Skeletal muscle satellite cell (primary cell): ENCODE measurements around the gene ZBED6.

Source experiments
- H3K27me3 ChIP-seq: 2 replicates; pipeline ENCODE4 v1.7.0; 2013; ENCODE audit warnings: low read length; ENCODE audit not compliant: control insufficient read depth, insufficient read depth
- H3K36me3 ChIP-seq: 2 replicates; pipeline ENCODE4 v1.7.0; 2013; ENCODE audit warnings: mild to moderate bottlenecking, control low read depth, low read length; ENCODE audit not compliant: insufficient read depth
- H3K4me1 ChIP-seq: 2 replicates; pipeline ENCODE4 v1.7.0; 2013; ENCODE audit warnings: low read length; ENCODE audit not compliant: control insufficient read depth, insufficient read depth
- H3K4me2 ChIP-seq: 2 replicates; pipeline ENCODE4 v1.7.0; 2013; ENCODE audit warnings: mild to moderate bottlenecking, low read length
- H3K4me3 ChIP-seq: 2 replicates; pipeline ENCODE4 v1.7.0; 2013; ENCODE audit warnings: low read length
- H3K9ac ChIP-seq: 2 replicates; pipeline ENCODE4 v1.7.0; 2013; ENCODE audit warnings: mild to moderate bottlenecking, low read depth, low read length, moderate library complexity
- H3K9me3 ChIP-seq: replicated peaks from 2 replicates; pipeline ENCODE4 v1.7.0; 2013; ENCODE audit warnings: mild to moderate bottlenecking, control low read depth, low read length

ZBED6 gene

DNA sequence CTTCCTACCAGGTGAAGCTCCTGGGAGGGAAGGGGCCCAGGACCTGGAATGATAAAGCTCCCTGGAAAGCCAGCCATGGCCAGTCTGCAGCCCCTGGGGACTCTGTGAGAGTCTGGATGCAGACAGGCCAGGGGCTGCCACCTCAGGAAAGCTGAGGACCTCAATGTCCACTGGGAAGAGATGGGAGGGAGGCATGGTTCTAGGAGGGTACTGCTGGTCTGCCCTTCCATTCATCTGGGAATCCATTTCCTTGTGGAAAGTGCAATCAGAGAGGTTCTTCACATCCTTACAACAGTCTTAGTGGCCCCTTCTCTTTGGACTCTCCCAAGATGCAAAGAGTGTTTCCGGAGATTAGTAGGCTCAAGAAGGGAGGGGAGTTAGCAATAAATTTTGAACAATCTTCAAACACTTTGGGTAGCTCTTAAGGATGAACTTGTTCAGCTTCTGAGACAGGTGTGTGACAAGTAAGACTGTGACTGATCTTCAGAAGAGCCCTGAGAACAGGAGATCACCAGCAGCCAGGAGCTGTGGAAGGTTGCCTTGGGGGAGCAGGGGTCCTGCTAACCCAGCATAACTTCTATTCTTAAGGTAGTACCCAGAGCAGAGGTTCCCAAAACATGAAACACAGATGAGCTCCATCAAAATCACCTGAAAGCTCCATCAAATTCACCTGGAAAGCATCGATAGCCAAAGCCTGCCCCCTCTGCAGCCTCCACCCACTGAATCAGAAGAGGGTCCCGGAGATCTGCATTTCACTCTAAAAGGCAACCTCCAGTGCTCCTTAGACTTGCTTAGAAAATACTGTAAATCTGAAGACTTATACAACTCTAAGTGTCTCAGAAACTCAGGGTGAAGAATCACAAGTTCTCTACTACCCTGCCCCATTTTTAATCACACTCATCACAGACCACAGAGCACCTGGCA, 31.1 kb upstream of the ZBED6 start:
- H3K4me3 ChIP-seq = no peak overlapping the region
- no peaks in the 10 kb centered on the region for H3K9me3 ChIP-seq
- H3K9ac ChIP-seq = no peak overlapping the region
- H3K27me3 ChIP-seq = peaks cover 8% of the 10 kb centered on the region
- H3K4me1 ChIP-seq = no peaks in the 10 kb centered on the region
- H3K4me2 ChIP-seq = no peak overlapping the region
- H3K36me3 ChIP-seq = no peaks in the 10 kb centered on the region

DNA sequence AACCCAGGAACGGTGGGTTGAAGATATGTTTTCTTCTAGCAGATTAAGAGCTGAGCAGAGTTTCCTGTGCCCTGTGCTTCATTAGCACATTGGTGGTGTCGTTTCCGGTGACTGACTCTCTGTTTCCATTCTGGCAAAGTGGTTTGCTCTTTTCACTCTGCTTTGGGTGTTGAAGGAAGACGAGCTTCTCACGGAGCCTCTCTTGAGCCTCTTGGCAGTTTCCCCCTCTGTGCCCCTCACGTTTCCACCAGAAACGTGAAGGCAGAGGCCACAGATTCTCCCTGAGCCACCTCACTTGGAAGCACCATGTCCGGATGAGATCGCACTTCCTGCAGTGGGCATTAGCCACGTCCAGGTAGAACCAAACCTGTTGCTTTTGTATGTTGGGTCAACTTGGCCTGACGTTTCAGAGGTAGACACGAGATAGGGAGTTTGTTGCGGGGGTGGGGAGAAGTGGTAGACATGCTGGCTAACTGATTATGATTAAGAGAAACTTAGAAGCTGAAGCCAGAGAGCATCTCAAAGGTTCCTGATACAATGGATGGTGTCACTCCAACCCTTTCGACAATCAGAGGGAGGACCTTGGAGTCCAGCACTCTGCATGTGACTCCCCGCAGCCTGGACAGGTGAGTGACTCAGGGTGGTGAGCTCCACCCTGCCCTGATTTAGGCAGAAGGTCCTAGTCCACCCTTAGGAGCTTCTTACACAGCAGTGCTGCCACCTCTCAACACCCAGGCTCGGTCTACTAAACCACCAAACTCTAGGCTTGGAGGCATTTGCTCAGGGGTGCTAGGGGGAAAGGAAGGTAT, 30.2 kb upstream of the ZBED6 start, which contains the start of gene LAX1:
TSS of gene LAX1 (plus strand) at position 155 of the 809 bp plus-strand sequence. CDS start at position 538, 383 bp downstream.
- Histone ChIP-seq H3K9ac (no peak within 1 kb of the TSS), H3K27me3 (peaks cover 8% of the 10 kb centered on the region), H3K4me2 (no peak within 1 kb of the TSS), H3K36me3 (no peaks in the 10 kb centered on the region), H3K9me3 (no peaks in the 10 kb centered on the region), H3K4me3 (no peak within 1 kb of the TSS), H3K4me1 (no peaks in the 10 kb centered on the region)

DNA sequence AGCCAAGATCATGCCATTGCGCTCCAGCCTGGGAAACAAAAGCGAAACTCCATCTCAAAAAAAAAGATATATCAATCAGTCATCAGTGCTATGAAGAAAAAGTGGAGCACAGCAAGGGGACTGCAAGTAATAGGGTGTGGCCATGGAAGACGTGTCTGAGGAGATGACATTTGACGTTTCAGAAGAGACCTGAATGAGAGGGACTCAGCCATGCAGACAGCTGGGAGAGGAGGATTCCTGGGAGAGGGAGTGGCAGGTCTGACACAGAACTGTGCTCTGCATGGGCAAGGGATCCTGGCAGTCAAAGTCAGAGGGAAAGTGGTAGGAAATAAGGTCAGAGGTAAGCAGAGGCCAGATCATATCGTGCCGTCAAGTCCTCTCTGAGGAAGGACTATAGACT, 27.2 kb upstream of the ZBED6 start:
- Histone ChIP-seq H3K4me3 (no peak overlapping the region), H3K9me3 (no peaks in the 10 kb centered on the region), H3K4me2 (no peak overlapping the region), H3K9ac (no peak overlapping the region), H3K36me3 (no peaks in the 10 kb centered on the region), H3K27me3 (peaks cover 29% of the 10 kb centered on the region), H3K4me1 (no peaks in the 10 kb centered on the region)

DNA sequence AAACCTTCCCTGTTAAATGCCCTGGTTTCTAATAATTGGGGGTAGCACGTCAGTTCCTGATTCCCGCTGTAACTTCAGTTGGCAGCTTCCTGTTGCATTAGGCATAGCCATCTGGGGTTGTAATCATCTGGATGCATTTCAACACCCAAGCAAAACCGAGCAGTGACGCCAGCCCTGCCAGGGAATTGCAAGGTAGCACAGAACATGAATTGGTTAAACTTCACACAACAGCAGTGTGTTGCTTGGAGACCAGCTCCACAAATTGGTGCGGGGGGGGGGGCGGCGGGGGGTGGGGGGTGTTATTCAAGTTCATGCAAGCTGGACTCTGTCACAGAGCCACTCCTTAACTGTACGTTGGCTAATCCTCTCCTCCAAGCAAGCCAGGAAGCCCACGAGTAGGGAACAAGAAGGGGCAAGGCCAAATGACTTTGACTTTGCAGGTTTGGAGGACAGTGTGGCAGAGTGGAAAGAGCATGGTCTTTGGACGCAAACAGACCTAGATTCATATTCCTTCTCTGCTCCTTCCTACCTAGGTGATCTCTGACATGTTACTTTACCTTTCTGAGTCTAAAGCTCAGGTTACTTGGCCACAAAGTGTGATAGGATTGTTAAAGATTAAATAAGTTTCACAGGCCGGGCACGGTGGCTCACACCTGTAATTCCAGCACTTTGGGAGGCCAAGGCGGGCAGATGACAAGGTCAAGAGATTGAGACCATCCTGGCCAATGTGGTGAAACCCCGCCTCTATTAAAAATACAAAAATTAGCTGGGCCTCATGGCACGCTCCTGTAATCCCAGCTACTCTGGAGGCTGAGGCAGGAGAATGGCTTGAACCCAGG, 25.7 kb upstream of the ZBED6 start:
- Histone ChIP-seq H3K36me3 (no peaks in the 10 kb centered on the region), H3K4me3 (no peak overlapping the region), H3K27me3 (peaks cover 26% of the 10 kb centered on the region), H3K9me3 (no peaks in the 10 kb centered on the region), H3K9ac (no peak overlapping the region), H3K4me2 (peak overlapping the region; percentile 61), H3K4me1 (no peaks in the 10 kb centered on the region)

DNA sequence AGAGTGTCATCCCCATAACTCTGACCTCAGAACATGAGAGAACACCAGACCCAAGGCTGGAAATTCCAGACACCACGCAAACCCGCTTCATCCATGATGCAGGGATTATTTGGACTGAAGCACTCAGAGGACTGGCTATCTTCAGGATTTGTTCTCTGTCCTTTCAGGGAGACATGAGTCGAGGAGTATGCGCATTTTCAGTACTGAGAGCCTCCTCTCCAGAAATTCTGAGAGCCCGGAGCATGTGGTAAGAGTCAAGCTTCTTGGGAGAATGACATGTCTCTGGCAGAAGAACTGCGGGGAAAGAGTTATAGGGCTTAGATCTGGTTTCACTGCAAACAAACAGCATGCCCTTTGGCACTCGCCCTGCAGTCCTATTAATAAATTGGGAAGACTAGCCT, 23.5 kb upstream of the ZBED6 start:
- H3K4me2 ChIP-seq = no peak overlapping the region
- no peak overlapping the region for H3K4me3 ChIP-seq
- H3K4me1 ChIP-seq = no peaks in the 10 kb centered on the region
- no peak overlapping the region for H3K9ac ChIP-seq
- H3K36me3 ChIP-seq = no peaks in the 10 kb centered on the region
- H3K27me3 ChIP-seq = peaks cover 23% of the 10 kb centered on the region
- H3K9me3 ChIP-seq = no peaks in the 10 kb centered on the region

DNA sequence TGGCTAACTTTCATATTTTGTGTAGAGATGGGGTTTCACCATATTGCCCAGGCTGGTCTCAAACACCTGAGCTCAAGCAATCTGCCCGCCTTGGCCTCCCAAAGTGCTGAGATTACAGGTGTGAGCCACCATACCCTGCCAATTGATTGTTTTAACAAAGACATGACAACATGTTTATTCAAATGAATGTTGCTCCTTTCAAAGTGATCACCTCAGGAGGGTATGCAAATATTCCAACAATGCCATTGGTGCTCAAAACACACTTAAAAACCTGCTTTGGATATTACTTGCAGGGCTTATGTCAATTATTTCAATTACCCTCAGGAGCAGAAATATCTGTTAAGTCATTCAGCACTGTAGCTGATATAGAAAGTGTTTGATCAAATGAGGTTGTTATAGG, 22.6 kb upstream of the ZBED6 start:
- Histone ChIP-seq H3K9me3 (no peaks in the 10 kb centered on the region), H3K36me3 (no peaks in the 10 kb centered on the region)

DNA sequence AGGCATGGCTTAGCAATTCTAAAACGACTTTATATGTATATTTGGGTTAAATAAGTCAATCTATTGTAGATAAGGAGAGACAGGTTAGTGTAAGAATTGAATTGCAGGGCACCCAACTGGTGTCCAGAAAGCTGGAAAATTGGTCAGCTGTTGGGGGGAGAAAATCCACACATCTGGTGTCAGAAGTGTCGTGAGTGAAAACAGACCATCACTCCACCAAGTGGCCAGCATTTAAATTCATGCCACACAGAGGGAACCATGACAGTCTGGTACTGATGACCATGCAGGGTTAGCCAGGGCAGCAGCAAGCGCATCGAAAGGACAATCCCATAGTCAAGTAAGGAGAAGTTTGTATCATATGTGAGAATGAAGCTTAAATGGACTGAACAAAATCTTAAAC, 18.8 kb upstream of the ZBED6 start:
- H3K36me3 ChIP-seq = no peaks in the 10 kb centered on the region
- H3K4me3 ChIP-seq = no peak overlapping the region
- H3K27me3 ChIP-seq = peaks cover 11% of the 10 kb centered on the region
- H3K4me1 ChIP-seq = no peaks in the 10 kb centered on the region
- H3K9ac ChIP-seq = no peak overlapping the region
- H3K9me3 ChIP-seq = no peaks in the 10 kb centered on the region
- no peak overlapping the region for H3K4me2 ChIP-seq

More for the DNA sequence above, 22.6 kb upstream of the ZBED6 start:
- peaks cover 23% of the 10 kb centered on the region for H3K27me3 ChIP-seq
- H3K4me1 ChIP-seq = no peaks in the 10 kb centered on the region
- no peak overlapping the region for H3K4me3 ChIP-seq
- no peak overlapping the region for H3K9ac ChIP-seq
- H3K4me2 ChIP-seq = no peak overlapping the region

DNA sequence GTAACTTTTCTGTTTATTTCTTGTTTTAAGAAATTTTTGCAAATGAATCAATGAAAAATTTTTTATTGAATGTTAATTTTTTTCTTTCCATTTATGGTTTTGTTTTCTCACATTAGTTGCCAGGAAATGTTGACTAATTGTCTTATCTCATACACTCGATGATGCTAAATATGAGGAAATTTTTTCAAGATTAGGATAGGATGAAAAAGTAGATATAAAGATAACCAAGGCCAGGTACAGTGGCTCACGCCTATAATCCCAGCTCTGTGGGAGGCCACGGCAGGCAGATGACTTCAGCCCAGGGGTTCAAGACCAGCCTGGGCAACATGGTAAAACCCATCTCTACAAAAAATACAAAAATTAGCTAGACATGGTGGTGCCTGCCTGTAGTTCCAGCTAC, 17.8 kb upstream of the ZBED6 start:
- Histone ChIP-seq H3K4me1 (no peaks in the 10 kb centered on the region), H3K36me3 (no peaks in the 10 kb centered on the region), H3K9me3 (no peaks in the 10 kb centered on the region), H3K27me3 (peaks cover 5% of the 10 kb centered on the region), H3K4me3 (no peak overlapping the region), H3K9ac (no peak overlapping the region), H3K4me2 (no peak overlapping the region)

DNA sequence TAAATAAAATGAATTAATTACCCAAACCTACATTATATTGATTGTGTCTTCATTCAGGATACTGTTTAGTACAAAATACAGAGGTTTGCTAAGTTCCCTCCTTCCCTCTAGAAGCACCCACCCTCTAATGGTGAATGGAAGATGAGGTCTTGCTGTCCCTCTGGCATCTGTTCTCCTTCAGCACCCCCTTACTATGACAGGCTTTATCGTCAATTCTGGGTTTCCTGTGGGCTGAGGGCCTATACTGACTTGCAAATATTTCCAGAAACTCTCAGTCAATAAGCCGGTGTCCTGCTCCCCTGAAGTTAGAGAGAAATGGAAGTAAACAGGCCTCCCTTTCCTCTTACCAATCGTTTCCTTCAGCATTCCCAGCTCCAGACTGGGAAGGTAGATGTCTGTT, 17.3 kb upstream of the ZBED6 start:
- Histone ChIP-seq H3K4me1 (no peaks in the 10 kb centered on the region), H3K27me3 (peaks cover 4% of the 10 kb centered on the region), H3K4me2 (no peak overlapping the region), H3K9me3 (no peaks in the 10 kb centered on the region), H3K36me3 (no peaks in the 10 kb centered on the region), H3K9ac (no peak overlapping the region), H3K4me3 (no peak overlapping the region)

DNA sequence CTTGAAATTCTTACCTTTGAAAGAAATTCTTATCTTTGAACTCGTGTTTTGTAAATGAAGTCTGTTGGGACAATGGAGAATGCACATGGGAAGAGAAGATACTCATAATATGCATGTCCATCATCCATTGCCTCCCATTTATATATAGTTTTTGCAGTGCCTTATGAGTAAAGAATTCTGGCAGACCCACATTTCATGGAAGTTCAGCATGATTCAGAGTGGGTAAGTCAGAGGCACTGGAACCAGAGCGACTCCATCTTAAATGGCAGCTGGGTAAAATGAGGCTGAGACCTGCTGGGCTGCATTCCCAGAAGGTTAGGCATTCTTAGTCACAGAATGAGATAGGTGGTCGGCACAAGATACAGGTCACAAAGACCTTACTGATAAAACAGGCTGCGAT, 16.6 kb upstream of the ZBED6 start:
- H3K9me3 ChIP-seq = no peaks in the 10 kb centered on the region
- no peak overlapping the region for H3K4me3 ChIP-seq
- no peaks in the 10 kb centered on the region for H3K36me3 ChIP-seq
- H3K9ac ChIP-seq = no peak overlapping the region
- no peaks in the 10 kb centered on the region for H3K4me1 ChIP-seq
- H3K4me2 ChIP-seq = no peak overlapping the region
- H3K27me3 ChIP-seq = peaks cover under 1% of the 10 kb centered on the region

DNA sequence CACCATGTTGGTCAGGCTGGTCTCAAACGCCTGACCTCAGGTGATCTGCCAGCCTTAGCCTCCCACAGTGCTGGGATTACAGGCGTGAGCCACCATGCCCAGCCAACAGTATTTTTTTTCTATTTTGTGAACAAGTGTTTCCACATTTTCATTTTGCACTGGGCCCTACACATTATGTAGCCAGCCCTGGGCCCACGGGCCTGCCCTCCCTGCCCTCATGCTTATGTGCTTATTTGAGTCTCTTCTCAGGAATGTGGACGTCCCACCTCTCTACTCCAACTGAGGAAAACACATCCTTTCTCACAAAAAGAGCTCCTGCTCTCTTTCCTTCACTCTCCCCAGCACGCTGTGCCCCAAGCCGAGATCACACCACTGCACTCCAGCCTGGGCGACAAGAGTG, 13.5 kb upstream of the ZBED6 start:
- no peak overlapping the region for H3K4me3 ChIP-seq
- no peaks in the 10 kb centered on the region for H3K4me1 ChIP-seq
- no peak overlapping the region for H3K4me2 ChIP-seq
- H3K9ac ChIP-seq = no peak overlapping the region
- H3K36me3 ChIP-seq = no peaks in the 10 kb centered on the region
- H3K27me3 ChIP-seq = peaks cover 6% of the 10 kb centered on the region
- no peaks in the 10 kb centered on the region for H3K9me3 ChIP-seq
